HEK293 (cell line): Measurements from ENCODE around the gene OR51I1.

Experiments
- CTCF ChIA-PET: fragments of 350-600 bp; formaldehyde crosslinking; extraction: SDS; loops from one replicate; lab custom pipeline; 2021; ENCODE audit warnings: antibody characterized with exemption; lab: Yijun Ruan, JAX
- POLR2A ChIA-PET: fragments of 300-600 bp; formaldehyde crosslinking; extraction: SDS; loops from one replicate; lab custom pipeline; 2020; ENCODE audit warnings: antibody characterized with exemption, inconsistent platforms; lab: Yijun Ruan, JAX
- H3K27ac ChIP-seq: fragments of 200-500 bp; sonication (Bioruptor generic); 2 replicates; pipeline ENCODE4 v1.5.1; 2014; ENCODE audit warnings: low read depth, low read length, control low read depth, inconsistent platforms; ENCODE audit errors: extremely low read depth
- H3K36me3 ChIP-seq, 2 experiments: fragments of 200-500 bp in 1 of 2; sonication (Bioruptor generic) in 1 of 2; 1 replicate in 1 of 2; 2 replicates in 1 of 2; pipeline ENCODE4 v1.5.1; 2014 to 2017; ENCODE audit warnings: inconsistent platforms in 2 of 2, low read length in 2 of 2; ENCODE audit not compliant: control insufficient read depth in 2 of 2, insufficient read depth in 1 of 2
- H3K4me1 ChIP-seq: fragments of 200-500 bp; sonication (Bioruptor generic); 2 replicates; pipeline ENCODE4 v1.5.1; 2014; ENCODE audit warnings: mild to moderate bottlenecking, low read length, inconsistent platforms; ENCODE audit not compliant: control insufficient read depth, insufficient read depth
- H3K4me3 ChIP-seq: 2 replicates; pipeline ENCODE4 v1.5.1; 2011; ENCODE audit warnings: low read depth, mild to moderate bottlenecking, control low read depth, low read length, moderate library complexity
- H3K9me3 ChIP-seq: fragments of 200-500 bp; sonication (Bioruptor generic); 2 replicates; pipeline ENCODE4 v1.5.1; 2014; ENCODE audit warnings: low read depth, low read length, inconsistent platforms; ENCODE audit not compliant: control insufficient read depth, insufficient read depth
- FEZF1 ChIP-seq: fragments of 450-650 bp; formaldehyde crosslinking; IDR thresholded peaks from 2 replicates; pipeline ENCODE4 v1.5.1; 2016; ENCODE audit warnings: missing biosample characterization, missing genetic modification characterization
- ZBTB10 ChIP-seq: fragments of 450-650 bp; formaldehyde crosslinking; IDR thresholded peaks from 2 replicates; pipeline ENCODE4 v1.5.1; 2016; ENCODE audit warnings: missing biosample characterization, missing genetic modification characterization
- ZFP41 ChIP-seq: fragments of 450-650 bp; formaldehyde crosslinking; IDR thresholded peaks from 2 replicates; pipeline ENCODE4 v1.5.1; 2016; ENCODE audit warnings: missing biosample characterization, missing genetic modification characterization, borderline replicate concordance
- ZFP69B ChIP-seq: fragments of 450-650 bp; formaldehyde crosslinking; IDR thresholded peaks from 2 replicates; pipeline ENCODE4 v1.5.1; 2016; ENCODE audit warnings: missing biosample characterization, missing genetic modification characterization
- ZNF184 ChIP-seq: fragments of 450-650 bp; IDR thresholded peaks from 2 replicates; pipeline ENCODE4 v1.5.1; 2018; ENCODE audit warnings: missing biosample characterization, mild to moderate bottlenecking, missing genetic modification characterization
- ZNF211 ChIP-seq: fragments of 450-650 bp; formaldehyde crosslinking; IDR thresholded peaks from 2 replicates; pipeline ENCODE4 v1.5.1; 2016; ENCODE audit warnings: low read depth, missing biosample characterization, missing genetic modification characterization
- ZNF292 ChIP-seq: fragments of 450-650 bp; formaldehyde crosslinking; IDR thresholded peaks from 2 replicates; pipeline ENCODE4 v1.5.1; 2016; ENCODE audit warnings: low read depth, missing biosample characterization, missing genetic modification characterization, borderline replicate concordance
- ZNF341 ChIP-seq: fragments of 450-650 bp; formaldehyde crosslinking; IDR thresholded peaks from 2 replicates; pipeline ENCODE4; 2016; ENCODE audit warnings: low read depth, missing biosample characterization, missing genetic modification characterization
- ZNF501 ChIP-seq: fragments of 450-650 bp; formaldehyde crosslinking; IDR thresholded peaks from 2 replicates; pipeline ENCODE4 v1.5.1; 2016; ENCODE audit warnings: missing biosample characterization, missing genetic modification characterization
- ZNF580 ChIP-seq: fragments of 450-650 bp; formaldehyde crosslinking; IDR thresholded peaks from 2 replicates; pipeline ENCODE4 v1.5.1; 2016; ENCODE audit warnings: missing biosample characterization, missing genetic modification characterization
- ZNF624 ChIP-seq: fragments of 450-650 bp; formaldehyde crosslinking; IDR thresholded peaks from 2 replicates; pipeline ENCODE4 v1.5.1; 2017; ENCODE audit warnings: missing biosample characterization, missing genetic modification characterization
- ZNF639 ChIP-seq: fragments of 450-650 bp; formaldehyde crosslinking; IDR thresholded peaks from 2 replicates; pipeline ENCODE4 v1.5.1; 2016; ENCODE audit warnings: missing biosample characterization, missing genetic modification characterization
- ZNF76 ChIP-seq: fragments of 450-650 bp; formaldehyde crosslinking; IDR thresholded peaks from 2 replicates; pipeline ENCODE4; 2016; ENCODE audit warnings: low read depth, missing biosample characterization, missing genetic modification characterization, borderline replicate concordance
- ZNF785 ChIP-seq: fragments of 450-650 bp; formaldehyde crosslinking; IDR thresholded peaks from 2 replicates; pipeline ENCODE4 v1.5.1; 2016; ENCODE audit warnings: missing biosample characterization, missing genetic modification characterization
- ZNF830 ChIP-seq: fragments of 450-650 bp; IDR thresholded peaks from 2 replicates; pipeline ENCODE4 v1.5.0; 2018; ENCODE audit warnings: missing biosample characterization, missing genetic modification characterization, low read depth, mild to moderate bottlenecking, moderate library complexity
- TF ChIP-seq, protein P1 (sequence below): fragments of 450-650 bp; IDR thresholded peaks from 2 replicates; pipeline ENCODE4 v1.5.1; 2018; ENCODE audit warnings: missing biosample characterization, missing genetic modification characterization
- TF ChIP-seq, protein P2 (sequence below): fragments of 450-650 bp; formaldehyde crosslinking; IDR thresholded peaks from 2 replicates; pipeline ENCODE4 v1.5.1; 2016; ENCODE audit warnings: missing biosample characterization, missing genetic modification characterization
- TF ChIP-seq, protein P3 (sequence below): fragments of 450-650 bp; formaldehyde crosslinking; IDR thresholded peaks from 2 replicates; pipeline ENCODE4 v1.5.1; 2016; ENCODE audit warnings: missing biosample characterization, missing genetic modification characterization
- TF ChIP-seq, protein P4 (sequence below): fragments of 450-650 bp; formaldehyde crosslinking; IDR thresholded peaks from 2 replicates; pipeline ENCODE4 v1.5.1; 2016; ENCODE audit warnings: missing biosample characterization, missing genetic modification characterization

Gene OR51I1

GRCh38 chr11:5441414-5441813, at the start of gene OR51I1:
TSS of gene OR51I1 (minus strand) at chr11:5441514. CDS start at chr11:5441514, 0 bp downstream.
- ChIA-PET POLR2A (no interaction called here), CTCF (no interaction called here)
- Histone ChIP-seq H3K36me3 (no peaks in the 10 kb centered on the region), H3K9me3 (no peaks in the 10 kb centered on the region), H3K4me3 (no peak within 1 kb of the TSS), H3K4me1 (no peaks in the 10 kb centered on the region)
- TF ChIP-seq, protein P1, sequence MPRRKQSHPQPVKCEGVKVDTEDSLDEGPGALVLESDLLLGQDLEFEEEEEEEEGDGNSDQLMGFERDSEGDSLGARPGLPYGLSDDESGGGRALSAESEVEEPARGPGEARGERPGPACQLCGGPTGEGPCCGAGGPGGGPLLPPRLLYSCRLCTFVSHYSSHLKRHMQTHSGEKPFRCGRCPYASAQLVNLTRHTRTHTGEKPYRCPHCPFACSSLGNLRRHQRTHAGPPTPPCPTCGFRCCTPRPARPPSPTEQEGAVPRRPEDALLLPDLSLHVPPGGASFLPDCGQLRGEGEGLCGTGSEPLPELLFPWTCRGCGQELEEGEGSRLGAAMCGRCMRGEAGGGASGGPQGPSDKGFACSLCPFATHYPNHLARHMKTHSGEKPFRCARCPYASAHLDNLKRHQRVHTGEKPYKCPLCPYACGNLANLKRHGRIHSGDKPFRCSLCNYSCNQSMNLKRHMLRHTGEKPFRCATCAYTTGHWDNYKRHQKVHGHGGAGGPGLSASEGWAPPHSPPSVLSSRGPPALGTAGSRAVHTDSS (tag by site-specific recombination): no peak
- TF ChIP-seq ZFP69B (tag by site-specific recombination): no peak
- no peak for TF ChIP-seq ZNF292 (tag by site-specific recombination)
- TF ChIP-seq, protein P2, sequence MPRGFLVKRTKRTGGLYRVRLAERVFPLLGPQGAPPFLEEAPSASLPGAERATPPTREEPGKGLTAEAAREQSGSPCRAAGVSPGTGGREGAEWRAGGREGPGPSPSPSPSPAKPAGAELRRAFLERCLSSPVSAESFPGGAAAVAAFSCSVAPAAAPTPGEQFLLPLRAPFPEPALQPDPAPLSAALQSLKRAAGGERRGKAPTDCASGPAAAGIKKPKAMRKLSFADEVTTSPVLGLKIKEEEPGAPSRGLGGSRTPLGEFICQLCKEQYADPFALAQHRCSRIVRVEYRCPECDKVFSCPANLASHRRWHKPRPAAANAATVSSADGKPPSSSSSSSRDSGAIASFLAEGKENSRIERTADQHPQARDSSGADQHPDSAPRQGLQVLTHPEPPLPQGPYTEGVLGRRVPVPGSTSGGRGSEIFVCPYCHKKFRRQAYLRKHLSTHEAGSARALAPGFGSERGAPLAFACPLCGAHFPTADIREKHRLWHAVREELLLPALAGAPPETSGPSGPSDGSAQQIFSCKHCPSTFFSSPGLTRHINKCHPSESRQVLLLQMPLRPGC: no peak
- no peak for TF ChIP-seq ZNF76 (tag by site-specific recombination)
- TF ChIP-seq, all 188 proteins: peak for 0
- no peak within 1 kb of the TSS for H3K27ac ChIP-seq

GRCh38 chr11:5489576-5490357, 48.5 kb upstream of the OR51I1 start:
- Histone ChIP-seq H3K36me3 (no peaks in the 10 kb centered on the region), H3K27ac (no peak overlapping the region), H3K4me3 (no peak overlapping the region), H3K4me1 (no peaks in the 10 kb centered on the region), H3K9me3 (no peaks in the 10 kb centered on the region)
- TF ChIP-seq ZNF501 (tag by site-specific recombination) (no peak), ZNF211 (no peak), ZNF580 (tag by site-specific recombination) (no peak), ZNF184 (tag by site-specific recombination) (no peak), ZNF830 (tag by site-specific recombination) (no peak), ZNF341 (tag by site-specific recombination) (no peak), ZFP41 (tag by site-specific recombination) (no peak), ZNF624 (tag by site-specific recombination) (no peak), ZNF639 (tag by site-specific recombination) (no peak), FEZF1 (tag by site-specific recombination) (no peak), ZBTB10 (no peak), ZNF785 (tag by site-specific recombination) (no peak)
- TF ChIP-seq, protein P3, sequence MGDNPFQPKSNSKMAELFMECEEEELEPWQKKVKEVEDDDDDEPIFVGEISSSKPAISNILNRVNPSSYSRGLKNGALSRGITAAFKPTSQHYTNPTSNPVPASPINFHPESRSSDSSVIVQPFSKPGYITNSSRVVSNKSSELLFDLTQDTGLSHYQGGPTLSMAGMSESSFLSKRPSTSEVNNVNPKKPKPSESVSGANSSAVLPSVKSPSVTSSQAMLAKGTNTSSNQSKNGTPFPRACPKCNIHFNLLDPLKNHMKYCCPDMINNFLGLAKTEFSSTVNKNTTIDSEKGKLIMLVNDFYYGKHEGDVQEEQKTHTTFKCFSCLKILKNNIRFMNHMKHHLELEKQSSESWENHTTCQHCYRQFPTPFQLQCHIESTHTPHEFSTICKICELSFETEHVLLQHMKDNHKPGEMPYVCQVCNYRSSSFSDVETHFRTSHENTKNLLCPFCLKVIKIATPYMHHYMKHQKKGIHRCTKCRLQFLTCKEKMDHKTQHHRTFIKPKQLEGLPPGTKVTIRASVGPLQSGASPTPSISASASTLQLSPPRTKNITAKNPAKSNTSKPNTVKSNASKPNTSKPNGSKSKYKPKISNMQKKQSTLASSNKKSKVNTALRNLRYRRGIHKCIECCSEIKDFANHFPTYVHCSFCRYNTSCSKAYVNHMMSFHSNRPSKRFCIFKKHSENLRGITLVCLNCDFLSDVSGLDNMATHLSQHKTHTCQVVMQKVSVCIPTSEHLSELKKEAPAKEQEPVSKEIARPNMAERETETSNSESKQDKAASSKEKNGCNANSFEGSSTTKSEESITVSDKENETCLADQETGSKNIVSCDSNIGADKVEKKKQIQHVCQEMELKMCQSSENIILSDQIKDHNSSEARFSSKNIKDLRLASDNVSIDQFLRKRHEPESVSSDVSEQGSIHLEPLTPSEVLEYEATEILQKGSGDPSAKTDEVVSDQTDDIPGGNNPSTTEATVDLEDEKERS (tag by site-specific recombination): no peak
- TF ChIP-seq, protein P4, sequence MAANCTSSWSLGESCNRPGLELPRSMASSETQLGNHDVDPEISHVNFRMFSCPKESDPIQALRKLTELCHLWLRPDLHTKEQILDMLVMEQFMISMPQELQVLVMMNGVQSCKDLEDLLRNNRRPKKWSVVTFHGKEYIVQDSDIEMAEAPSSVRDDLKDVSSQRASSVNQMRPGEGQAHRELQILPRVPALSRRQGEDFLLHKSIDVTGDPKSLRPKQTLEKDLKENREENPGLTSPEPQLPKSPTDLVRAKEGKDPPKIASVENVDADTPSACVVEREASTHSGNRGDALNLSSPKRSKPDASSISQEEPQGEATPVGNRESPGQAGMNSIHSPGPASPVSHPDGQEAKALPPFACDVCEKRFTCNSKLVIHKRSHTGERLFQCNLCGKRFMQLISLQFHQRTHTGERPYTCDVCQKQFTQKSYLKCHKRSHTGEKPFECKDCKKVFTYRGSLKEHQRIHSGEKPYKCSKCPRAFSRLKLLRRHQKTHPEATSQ (tag by site-specific recombination): no peak
- POLR2A ChIA-PET: no interaction called here
- CTCF ChIA-PET: no interaction called here
